Epithelial cell of esophagus (primary cell): Measurements from ENCODE around the gene RPL13A.

Experiments
- DNase-seq: peaks from one replicate; pipeline ENCODE4 v3.0.0; 2010; ENCODE audit warnings: low read depth
- H3K4me3 ChIP-seq: 2 replicates; pipeline ENCODE4 v1.5.1; 2011; ENCODE audit warnings: mild to moderate bottlenecking, low read length, control low read depth
- CTCF ChIP-seq: IDR thresholded peaks from 2 replicates; pipeline ENCODE4 v1.5.1; 2011; ENCODE audit warnings: low read depth, mild to moderate bottlenecking, low read length, control low read depth, inconsistent platforms; ENCODE audit not compliant: insufficient read depth; ENCODE audit errors: missing control alignments

RPL13A gene

GRCh38 chr19:49513746-49514118 is 26.3 kb downstream of the RPL13A start:
- TF ChIP-seq CTCF, result no peak
- DNase-seq, result no peak
- H3K4me3 ChIP-seq, result peak overlapping the region; percentile 43

DNA sequence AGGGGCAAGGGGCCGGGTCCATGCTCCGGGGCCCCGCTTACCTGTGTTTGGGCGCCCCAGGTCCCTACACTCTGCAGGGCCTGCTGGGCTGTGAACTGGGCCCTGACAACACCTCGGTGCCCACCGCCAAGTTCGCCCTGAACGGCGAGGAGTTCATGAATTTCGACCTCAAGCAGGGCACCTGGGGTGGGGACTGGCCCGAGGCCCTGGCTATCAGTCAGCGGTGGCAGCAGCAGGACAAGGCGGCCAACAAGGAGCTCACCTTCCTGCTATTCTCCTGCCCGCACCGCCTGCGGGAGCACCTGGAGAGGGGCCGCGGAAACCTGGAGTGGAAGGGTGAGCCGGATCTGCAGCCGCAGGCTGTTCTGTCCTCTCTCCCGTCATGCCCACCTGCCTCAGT is 26.7 kb downstream of the RPL13A start:
- H3K4me3 ChIP-seq, result no peak overlapping the region
- no peak for TF ChIP-seq CTCF
- no peak for DNase-seq

GRCh38 chr19:49515767-49516166 is 28.4 kb downstream of the RPL13A start:
- TF ChIP-seq CTCF, result no peak
- no peak for DNase-seq
- no peak overlapping the region for H3K4me3 ChIP-seq

- H3K4me3 ChIP-seq, result no peak overlapping the region
- TF ChIP-seq CTCF, result no peak
- DNase-seq, result no peak
Observed at GRCh38 chr19:49518033-49518432, 30.6 kb downstream of the RPL13A start.

DNA sequence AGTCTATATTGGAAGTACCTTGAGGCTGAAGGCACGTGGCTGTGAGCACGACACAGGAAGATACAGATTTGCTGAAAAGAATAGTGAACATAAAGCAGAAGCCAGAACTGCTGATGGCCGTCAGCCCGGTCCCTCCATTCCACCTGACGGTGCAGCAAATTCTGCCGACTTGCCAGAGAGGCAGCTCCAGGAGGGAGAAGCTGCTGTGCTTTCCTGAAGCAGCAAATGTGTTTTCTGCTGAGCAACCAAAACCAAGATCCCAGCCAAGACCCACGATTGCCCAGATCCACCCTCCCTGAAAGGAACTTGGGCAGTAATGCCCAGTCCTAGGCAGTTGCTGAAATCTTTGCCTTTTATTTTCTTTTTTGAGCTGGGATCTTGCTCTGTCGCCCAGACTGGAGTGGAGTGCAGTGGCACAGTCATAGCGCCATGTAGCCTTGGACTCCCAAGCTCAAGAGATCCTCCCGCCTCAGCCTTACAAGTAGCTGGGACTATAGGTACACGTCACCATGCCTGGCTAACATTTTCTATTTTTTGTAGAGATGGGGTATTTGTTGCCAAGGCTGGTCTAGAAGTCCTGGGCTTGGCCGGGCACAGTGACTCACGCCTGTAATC is 33.4 kb downstream of the RPL13A start:
- no peak for TF ChIP-seq CTCF
- H3K4me3 ChIP-seq, result no peak overlapping the region
- no peak for DNase-seq

DNA sequence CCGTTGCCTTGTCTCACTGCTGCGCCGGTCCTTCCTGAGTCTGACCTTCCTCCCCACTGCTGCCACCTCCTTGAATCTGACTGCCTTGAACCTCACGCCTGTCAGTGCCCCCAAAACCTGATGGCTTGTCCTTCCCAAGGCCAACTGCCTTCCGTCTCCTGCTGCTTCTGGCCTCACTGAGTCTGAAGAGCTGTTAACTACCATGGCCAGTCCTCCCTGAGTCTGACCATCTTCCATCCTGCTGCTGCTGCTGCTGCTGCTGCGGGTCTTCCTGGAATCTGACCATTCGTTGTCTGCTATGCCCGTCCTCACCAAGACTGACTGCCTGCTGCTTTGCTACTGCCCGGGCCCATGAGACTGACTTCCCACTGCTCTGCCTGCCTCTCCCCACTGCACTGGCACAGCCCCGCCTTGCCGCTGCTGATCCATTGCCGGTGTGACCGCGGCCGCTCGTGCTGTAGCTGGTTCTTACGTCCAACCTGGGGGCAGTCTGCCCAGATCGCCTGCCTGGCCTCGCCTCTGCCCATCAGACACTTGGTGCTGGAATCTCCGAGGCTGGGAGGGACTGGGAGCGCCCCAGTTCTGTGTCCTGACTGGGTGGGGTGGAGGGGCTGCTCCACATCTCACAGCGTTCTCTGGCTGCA is 37.5 kb downstream of the RPL13A start:
- H3K4me3 ChIP-seq, result no peak overlapping the region
- no peak for DNase-seq
- no peak for TF ChIP-seq CTCF
